Endometrium (tissue), 2 donors: ENCODE measurements around the gene IL4R.

Experiments used
- FAIRE-seq: peaks from 2 replicates; lab custom pipeline; 2012; peaks lifted over from hg19 to GRCh38; lab: Jason Lieb, UNC
- donor health status: control.
- donor health status: control.

IL4R gene

GRCh38 chr16:27315333-27316037, 1.7 kb downstream of the IL4R start:
- no peak for FAIRE-seq

- FAIRE-seq: no peak
These were observed 2.4 kb downstream of the IL4R start for GRCh38 chr16:27316038-27316680.

- FAIRE-seq: no peak
These were observed 3.5 kb downstream of the IL4R start for GRCh38 chr16:27317320-27317719.

GRCh38 chr16:27317738-27318391, 4.1 kb downstream of the IL4R start:
- no peak for FAIRE-seq

GRCh38 chr16:27318392-27319256, 4.8 kb downstream of the IL4R start:
- no peak for FAIRE-seq

GRCh38 chr16:27319257-27319965, 5.6 kb downstream of the IL4R start:
- FAIRE-seq: no peak

- FAIRE-seq: no peak
These were observed 6.7 kb downstream of the IL4R start for GRCh38 chr16:27320261-27321012.

- FAIRE-seq: no peak
These were observed 7.5 kb downstream of the IL4R start for GRCh38 chr16:27321013-27321915.

GRCh38 chr16:27322858-27323780, 9.3 kb downstream of the IL4R start:
- FAIRE-seq: no peak

- FAIRE-seq: no peak
These were observed 10.2 kb downstream of the IL4R start for GRCh38 chr16:27323781-27324561.

GRCh38 chr16:27324851-27325301, 11.1 kb downstream of the IL4R start:
- no peak for FAIRE-seq

GRCh38 chr16:27325736-27326135, 12.0 kb downstream of the IL4R start:
- no peak for FAIRE-seq

- FAIRE-seq: no peak
These were observed 12.5 kb downstream of the IL4R start for GRCh38 chr16:27326251-27326650.

GRCh38 chr16:27326738-27327585, 13.2 kb downstream of the IL4R start:
- FAIRE-seq: no peak

- FAIRE-seq: no peak
These were observed 13.8 kb downstream of the IL4R start for GRCh38 chr16:27327586-27327915.

GRCh38 chr16:27328937-27329336, 15.2 kb downstream of the IL4R start:
- FAIRE-seq: no peak
